Panc1 (cell line): ENCODE results near the gene TNNT3. TPM values are rescaled to one million over a fixed set of nuclear protein-coding genes. Genes with fewer than 3 reads are reported as not detected.

Source experiments
- ATAC-seq: fragments of 200-7000 bp; cut with Tn5 transposase; 2 replicates; pipeline ENCODE4 v1.9.1; 2020; ENCODE audit warnings: mild to moderate bottlenecking, moderate library complexity
- BruUV-seq: library from RNA; stranded (reverse); fragments of 400-500 nt; replicated peaks from 2 replicates; lab custom pipeline; 2021; lab: Mats Ljungman, UMichigan
- CTCF ChIA-PET: fragments of 300-600 bp; sonication (Branson Sonifier 250); formaldehyde crosslinking; loops from one replicate; lab custom pipeline; 2022; ENCODE audit warnings: antibody characterized with exemption; lab: Charles Lee
- POLR2A ChIA-PET: fragments of 300-600 bp; sonication (Branson Sonifier 250); formaldehyde crosslinking; loops from one replicate; lab custom pipeline; 2022; ENCODE audit warnings: antibody characterized with exemption; lab: Charles Lee
- DNase-seq: peaks from one replicate; pipeline ENCODE4 v3.0.0-alpha.2; 2010; ENCODE audit warnings: low read depth, low spot score
- H3K27ac ChIP-seq: 2 replicates; pipeline ENCODE4 v1.5.1; 2011; ENCODE audit warnings: mild to moderate bottlenecking, low read length, inconsistent platforms
- H3K27me3 ChIP-seq: fragments of 200-500 bp; sonication (Bioruptor generic); 2 replicates; pipeline ENCODE4 v1.6.0; 2014; ENCODE audit warnings: low read length, inconsistent platforms; ENCODE audit not compliant: control insufficient read depth, insufficient read depth
- H3K36me3 ChIP-seq: fragments of 200-500 bp; sonication (Bioruptor generic); 2 replicates; pipeline ENCODE4 v1.5.1; 2014; ENCODE audit warnings: inconsistent platforms, mild to moderate bottlenecking, low read length, moderate library complexity; ENCODE audit not compliant: control insufficient read depth, insufficient read depth
- H3K4me1 ChIP-seq: 2 replicates; pipeline ENCODE4 v1.5.1; 2011; ENCODE audit warnings: inconsistent platforms, mild to moderate bottlenecking, low read length, moderate library complexity; ENCODE audit not compliant: control insufficient read depth, insufficient read depth
- H3K4me3 ChIP-seq, 2 experiments: 2 replicates each; pipeline ENCODE4 v1.5.1; 2011 to 2012; ENCODE audit warnings: low read depth in 2 of 2, low read length in 2 of 2, mild to moderate bottlenecking in 2 of 2, inconsistent platforms in 1 of 2, moderate library complexity in 1 of 2
- H3K9me3 ChIP-seq: fragments of 200-500 bp; sonication (Bioruptor generic); 2 replicates; pipeline ENCODE4 v1.5.1; 2014; ENCODE audit warnings: low read depth, mild to moderate bottlenecking, inconsistent platforms, low read length, moderate library complexity; ENCODE audit not compliant: control insufficient read depth, insufficient read depth
- CTCF ChIP-seq: fragments of 450-650 bp; IDR thresholded peaks from 2 replicates; pipeline ENCODE4 v1.5.1; 2017; ENCODE audit warnings: mild to moderate bottlenecking
- POLR2AphosphoS5 ChIP-seq: IDR thresholded peaks from 2 replicates; pipeline ENCODE4 v1.6.1; 2012; ENCODE audit warnings: mild to moderate bottlenecking, low read depth, low read length, moderate library complexity
- REST ChIP-seq, 2 experiments: IDR thresholded peaks; 2 replicates each; pipeline ENCODE4 v1.6.1; 2011 to 2012; ENCODE audit warnings: low read depth in 2 of 2, control low read depth in 1 of 2, low read length in 1 of 2, mild to moderate bottlenecking in 1 of 2, moderate library complexity in 1 of 2; ENCODE audit not compliant: insufficient read depth in 1 of 2
- SIN3A ChIP-seq: IDR thresholded peaks from 2 replicates; pipeline ENCODE4 v1.6.1; 2012; ENCODE audit warnings: low read depth, mild to moderate bottlenecking, low read length, moderate library complexity, borderline replicate concordance; ENCODE audit not compliant: insufficient read depth
- TCF7L2 ChIP-seq: IDR thresholded peaks from 2 replicates; pipeline ENCODE4 v1.6.1; 2011; ENCODE audit warnings: mild to moderate bottlenecking, low read depth, low read length, inconsistent platforms
- in situ Hi-C: cut with HindIII; loops from 2 replicates; pipeline ENCODE4 v1.10.0; 2016; ENCODE audit warnings: low sequenced_read_pairs, low pct_unique_long_range_greater_than_20kb
- intact Hi-C: fragments of 100-400 bp; cut with micrococcal nuclease; formaldehyde crosslinking; loops from one replicate; pipeline ENCODE4 v1.10.0; 2022; ENCODE audit not compliant: unreplicated experiment
- total RNA-seq: library from RNA; stranded (reverse); gene quantifications from one replicate; pipeline ENCODE4 v1.2.1, GENCODE V29; 2021; ENCODE audit not compliant: unreplicated experiment

The TNNT3 gene
- total RNA-seq, 1 experiment from 2014 or later = 0.41 TPM

- no peak for ATAC-seq
- in situ Hi-C loops (no loop called here), intact Hi-C loops (no loop called here)
- H3K4me1 ChIP-seq = peaks cover 26% of the 10 kb centered on the region
- H3K36me3 ChIP-seq = no peaks in the 10 kb centered on the region
- no peak for DNase-seq
- TF ChIP-seq CTCF (no peak), POLR2AphosphoS5 (no peak), REST (IDR thresholded peaks at IDR 0.05; ENCODE audit: insufficient read depth in 1 of 2, low read depth in 2 of 2, low read length in 1 of 2) (no peak), SIN3A (no peak), TCF7L2 (no peak)
- POLR2A ChIA-PET = no interaction called here
- H3K9me3 ChIP-seq = no peaks in the 10 kb centered on the region
- H3K27me3 ChIP-seq = no peaks in the 10 kb centered on the region
- BruUV-seq = no TSS peak
- CTCF ChIA-PET = no interaction called here
- H3K27ac ChIP-seq = no peak overlapping the region
- H3K4me3 ChIP-seq = no peak overlapping the region
Observed at GRCh38 chr11:1878137-1879031, 41.1 kb upstream of the TNNT3 start.

GRCh38 chr11:1879342-1879940 lies 40.1 kb upstream of the TNNT3 start:
- Histone ChIP-seq H3K36me3 (no peaks in the 10 kb centered on the region), H3K4me3 (no peak overlapping the region), H3K27me3 (no peaks in the 10 kb centered on the region), H3K4me1 (peaks cover 20% of the 10 kb centered on the region), H3K27ac (no peak overlapping the region), H3K9me3 (no peaks in the 10 kb centered on the region)
- TF ChIP-seq SIN3A (no peak), POLR2AphosphoS5 (no peak), CTCF (no peak), REST (IDR thresholded peaks at IDR 0.05; ENCODE audit: insufficient read depth in 1 of 2, low read depth in 2 of 2, low read length in 1 of 2) (no peak), TCF7L2 (no peak)
- POLR2A ChIA-PET = no interaction called here
- in situ Hi-C loops = no loop called here
- intact Hi-C loops = no loop called here
- DNase-seq (no peak), ATAC-seq (no peak)
- CTCF ChIA-PET = no interaction called here
- no TSS peak for BruUV-seq
